GM18517 (cell line): ENCODE data around the gene SRGAP3.
A peak's percentile ranks its signal among the peaks of the same experiment; 100 is the strongest.

ENCODE experiments used
- ATAC-seq: cut with Tn5 transposase; IDR thresholded peaks from one replicate; pipeline ENCODE4 v1.9.1; 2021; ENCODE audit warnings: mild to moderate bottlenecking, moderate library complexity; ENCODE audit not compliant: unreplicated experiment

The SRGAP3 gene

GRCh38 chr3:9151240-9151639, 98.2 kb downstream of the SRGAP3 start:
- ATAC-seq: no peak

- ATAC-seq: no peak
These were observed 99.9 kb downstream of the SRGAP3 start for GRCh38 chr3:9149566-9149965.

- no peak for ATAC-seq
These were observed 101.6 kb downstream of the SRGAP3 start for GRCh38 chr3:9147896-9148266.

- peak; percentile 56 for ATAC-seq
These were observed 102.1 kb downstream of the SRGAP3 start for GRCh38 chr3:9147215-9147895.

- no peak for ATAC-seq
These were observed 102.9 kb downstream of the SRGAP3 start for GRCh38 chr3:9146367-9147071.

- no peak for ATAC-seq
These were observed 106.3 kb downstream of the SRGAP3 start for GRCh38 chr3:9143184-9143583.

- ATAC-seq: no peak
These were observed 107.1 kb downstream of the SRGAP3 start for GRCh38 chr3:9142362-9142761.

- no peak for ATAC-seq
These were observed 107.5 kb downstream of the SRGAP3 start for GRCh38 chr3:9141928-9142289.

GRCh38 chr3:9139366-9139765, 110.1 kb downstream of the SRGAP3 start:
- no peak for ATAC-seq

- no peak for ATAC-seq
These were observed 111.8 kb downstream of the SRGAP3 start for GRCh38 chr3:9137676-9138075.

- no peak for ATAC-seq
These were observed 112.5 kb downstream of the SRGAP3 start for GRCh38 chr3:9136746-9137465.

GRCh38 chr3:9135930-9136525, 113.4 kb downstream of the SRGAP3 start:
- no peak for ATAC-seq

- no peak for ATAC-seq
These were observed 113.9 kb downstream of the SRGAP3 start for GRCh38 chr3:9135526-9135925.

GRCh38 chr3:9133656-9134055, 115.8 kb downstream of the SRGAP3 start:
- no peak for ATAC-seq

- no peak for ATAC-seq
These were observed 118.8 kb downstream of the SRGAP3 start for GRCh38 chr3:9130345-9131305.

GRCh38 chr3:9129365-9129764, 120.1 kb downstream of the SRGAP3 start:
- no peak for ATAC-seq

GRCh38 chr3:9125278-9125951, 124.0 kb downstream of the SRGAP3 start:
- ATAC-seq: no peak

GRCh38 chr3:9124730-9125129, 124.7 kb downstream of the SRGAP3 start:
- ATAC-seq: no peak

- ATAC-seq: no peak
These were observed 125.6 kb downstream of the SRGAP3 start for GRCh38 chr3:9123840-9124239.
